Measurements from ENCODE around the gene EHD2.

GRCh38 chr19:47675271-47675670 is 38.0 kb upstream of the EHD2 start:
- no peak for TF ChIP-seq EZH2 (IDR thresholded peaks at IDR 0.05; ENCODE audit: insufficient read depth, poor library complexity, severe bottlenecking)
- no peak for TF ChIP-seq EZH2phosphoT487 (IDR thresholded peaks at IDR 0.05; ENCODE audit: insufficient read depth, low read depth)
